Mucosa of descending colon (tissue), 3 donors: ENCODE data around the gene KCNJ16. TPM values are rescaled to one million over a fixed set of nuclear protein-coding genes. Genes with fewer than 3 reads are reported as not detected.

ENCODE experiments used
- ATAC-seq: fragments of 200-7000 bp; cut with Tn5 transposase; one replicate; pipeline ENCODE4 v1.9.1; 2020; ENCODE audit warnings: mild to moderate bottlenecking, moderate library complexity
- DNase-seq, 3 donors: peaks; one replicate each; pipeline ENCODE4 v3.0.0-alpha.2; 2020
- H3K36me3 ChIP-seq: fragments of 200-600 bp; one replicate; pipeline ENCODE4 v1.8.0; 2021; ENCODE audit warnings: low read depth, mild to moderate bottlenecking
- H3K4me1 ChIP-seq: fragments of 200-600 bp; one replicate; pipeline ENCODE4 v1.8.0; 2021; ENCODE audit warnings: low read depth, mild to moderate bottlenecking
- H3K4me3 ChIP-seq: fragments of 200-600 bp; one replicate; pipeline ENCODE4 v1.8.0; 2021; ENCODE audit warnings: mild to moderate bottlenecking
- H3K9me3 ChIP-seq: fragments of 200-600 bp; one replicate; pipeline ENCODE4 v1.8.0; 2021; ENCODE audit warnings: mild to moderate bottlenecking
- CTCF ChIP-seq: fragments of 200-600 bp; IDR thresholded peaks from one replicate; pipeline ENCODE4 v1.8.0; 2022; ENCODE audit warnings: antibody characterized with exemption, mild to moderate bottlenecking
- intact Hi-C, 2 donors: fragments of 100-400 bp; cut with DNase I in 1 of 2; cut with micrococcal nuclease in 1 of 2; formaldehyde crosslinking; loops; one replicate each; pipeline versions ENCODE4 v1.11.0 to v1.11.1; 2022; cut with DNase I, micrococcal nuclease
- total RNA-seq, 3 donors: library from RNA; stranded (reverse); fragmentation: NEBNext Ultra II Directional in 2 of 3; extraction: Animal tissue kit (Norgen Biotek cat#: 25700) in 2 of 3; gene quantifications; one replicate each; pipeline versions ENCODE4 v1.2.1 to v1.2.4, GENCODE V29; 2021 to 2023
- donor health status: DM: no; HTN: no; CAD: no; lungs with moderate emphysema.
- donor health status: DM: no; HTN: no; CAD: no.
- donor health status: DM: no; HTN: yes; CAD: no.

Gene KCNJ16
- total RNA-seq, 3 donors from 2014 or later = 0.09 to 1.1 TPM; not detected in 1

DNA sequence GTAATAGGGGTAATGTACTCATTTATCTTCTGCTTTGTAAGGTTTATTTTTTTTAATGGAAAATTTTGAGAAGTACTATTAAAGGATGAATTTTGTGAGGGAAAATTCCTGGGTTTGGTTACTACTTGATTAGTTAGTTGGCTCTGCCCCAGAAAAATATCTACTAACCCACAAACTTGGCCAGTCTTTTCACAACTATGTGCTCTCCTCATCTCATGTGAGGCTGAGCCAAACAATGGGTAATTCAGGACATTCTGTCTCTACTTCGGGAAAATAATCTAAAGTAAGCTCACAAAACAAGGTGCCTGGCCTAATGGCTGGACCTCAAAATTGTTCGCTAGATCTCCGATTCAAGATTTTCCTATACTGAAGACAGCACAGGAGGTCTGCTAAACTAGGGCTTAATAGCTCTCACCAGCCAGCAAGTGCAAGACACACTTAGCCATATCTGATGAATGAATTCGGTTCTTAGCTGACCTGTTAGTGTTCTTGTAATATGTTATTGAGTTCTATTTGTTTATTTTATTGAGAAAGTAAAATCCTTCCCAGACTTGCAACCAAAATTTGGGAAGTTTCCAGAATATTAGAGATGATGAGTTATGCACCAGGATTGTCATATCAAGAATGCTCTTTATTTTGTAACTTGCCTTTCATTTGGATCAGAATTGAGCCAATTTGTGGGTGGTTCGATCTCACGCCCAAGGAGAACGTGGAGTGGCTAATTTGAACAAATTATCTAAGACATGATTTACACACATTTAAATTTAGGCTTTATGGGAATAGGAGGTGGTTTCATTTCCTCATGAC, 5.7 kb downstream of the KCNJ16 start:
- ATAC-seq (no peak), DNase-seq (no peak)
- Histone ChIP-seq H3K36me3 (no peaks in the 10 kb centered on the region), H3K9me3 (no peaks in the 10 kb centered on the region), H3K4me3 (no peak overlapping the region), H3K4me1 (peaks cover 6% of the 10 kb centered on the region)
- TF ChIP-seq CTCF = no peak
- intact Hi-C loops = no loop called here

DNA sequence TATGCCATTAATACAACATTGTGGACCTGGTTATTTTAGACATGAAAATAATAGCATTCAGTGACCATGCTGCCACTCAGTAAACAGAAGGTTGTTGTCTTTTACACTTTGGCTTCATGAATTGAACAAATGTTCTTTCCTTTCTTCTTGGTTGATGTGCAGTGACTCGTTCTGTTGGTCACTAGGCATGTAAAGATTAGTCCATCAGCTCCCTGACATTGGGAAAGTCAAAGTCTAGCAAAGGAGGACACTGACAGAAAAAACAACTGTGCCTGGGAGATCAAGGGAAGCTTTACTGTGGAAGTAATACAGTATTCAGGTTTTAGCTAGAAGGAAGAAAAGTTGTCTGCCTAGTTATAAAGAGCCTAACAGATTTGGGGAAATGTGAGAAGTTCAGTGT, 6.9 kb downstream of the KCNJ16 start:
- ATAC-seq = no peak
- Histone ChIP-seq H3K36me3 (no peaks in the 10 kb centered on the region), H3K4me3 (no peak overlapping the region), H3K9me3 (no peaks in the 10 kb centered on the region), H3K4me1 (no peaks in the 10 kb centered on the region)
- TF ChIP-seq CTCF = no peak
- intact Hi-C loops = no loop called here
- no peak for DNase-seq

DNA sequence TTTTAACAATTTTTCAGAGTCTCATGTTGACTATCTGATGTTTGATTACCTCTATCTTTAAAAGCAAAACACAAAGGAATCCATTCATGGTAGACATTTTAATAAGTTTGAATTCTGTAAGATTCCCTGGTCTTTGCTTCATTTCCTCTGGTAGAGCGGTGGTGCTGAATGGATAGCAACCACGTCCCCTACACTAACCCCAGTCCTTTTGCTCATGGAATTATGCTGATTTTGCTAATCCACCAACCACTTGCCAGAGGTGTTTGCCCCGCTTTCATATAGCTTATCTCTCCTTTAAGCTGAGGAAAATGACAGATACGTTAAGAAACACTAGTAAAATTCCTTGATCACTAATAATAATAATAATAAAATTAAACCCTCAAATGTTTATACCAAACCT, 9.5 kb downstream of the KCNJ16 start:
- intact Hi-C loops = no loop called here
- DNase-seq = no peak

GRCh38 chr17:70086516-70086915, 11.5 kb downstream of the KCNJ16 start:
- no peak for TF ChIP-seq CTCF
- Histone ChIP-seq H3K4me3 (no peak overlapping the region), H3K4me1 (no peaks in the 10 kb centered on the region), H3K9me3 (no peaks in the 10 kb centered on the region), H3K36me3 (no peaks in the 10 kb centered on the region)
- intact Hi-C loops = no loop called here
- no peak for ATAC-seq
- DNase-seq = no peak

More for the DNA sequence above, 9.5 kb downstream of the KCNJ16 start:
- H3K4me3 ChIP-seq = no peak overlapping the region
- no peaks in the 10 kb centered on the region for H3K36me3 ChIP-seq
- TF ChIP-seq CTCF = no peak
- H3K9me3 ChIP-seq = no peaks in the 10 kb centered on the region
- ATAC-seq = no peak
- no peaks in the 10 kb centered on the region for H3K4me1 ChIP-seq

GRCh38 chr17:70089513-70090148, 14.6 kb downstream of the KCNJ16 start:
- DNase-seq (peak in 1 of 3 donors; percentile 6), ATAC-seq (peak; percentile 86)
- Histone ChIP-seq H3K9me3 (no peaks in the 10 kb centered on the region), H3K4me3 (no peak overlapping the region), H3K36me3 (no peaks in the 10 kb centered on the region), H3K4me1 (no peaks in the 10 kb centered on the region)
- intact Hi-C loops = no loop called here
- no peak for TF ChIP-seq CTCF
